Retina (tissue), 1 donor: ENCODE measurements around the gene G6PC1.
"Not testable (repeated sequence)": the region's sequence is repeated elsewhere in the genome, so short reads cannot be mapped to it uniquely, and the experiment has no call there.

Experiments used
- DNase-seq: peaks from one replicate; pipeline ENCODE4 v3.0.0-alpha.2; 2016

The G6PC1 gene

DNA sequence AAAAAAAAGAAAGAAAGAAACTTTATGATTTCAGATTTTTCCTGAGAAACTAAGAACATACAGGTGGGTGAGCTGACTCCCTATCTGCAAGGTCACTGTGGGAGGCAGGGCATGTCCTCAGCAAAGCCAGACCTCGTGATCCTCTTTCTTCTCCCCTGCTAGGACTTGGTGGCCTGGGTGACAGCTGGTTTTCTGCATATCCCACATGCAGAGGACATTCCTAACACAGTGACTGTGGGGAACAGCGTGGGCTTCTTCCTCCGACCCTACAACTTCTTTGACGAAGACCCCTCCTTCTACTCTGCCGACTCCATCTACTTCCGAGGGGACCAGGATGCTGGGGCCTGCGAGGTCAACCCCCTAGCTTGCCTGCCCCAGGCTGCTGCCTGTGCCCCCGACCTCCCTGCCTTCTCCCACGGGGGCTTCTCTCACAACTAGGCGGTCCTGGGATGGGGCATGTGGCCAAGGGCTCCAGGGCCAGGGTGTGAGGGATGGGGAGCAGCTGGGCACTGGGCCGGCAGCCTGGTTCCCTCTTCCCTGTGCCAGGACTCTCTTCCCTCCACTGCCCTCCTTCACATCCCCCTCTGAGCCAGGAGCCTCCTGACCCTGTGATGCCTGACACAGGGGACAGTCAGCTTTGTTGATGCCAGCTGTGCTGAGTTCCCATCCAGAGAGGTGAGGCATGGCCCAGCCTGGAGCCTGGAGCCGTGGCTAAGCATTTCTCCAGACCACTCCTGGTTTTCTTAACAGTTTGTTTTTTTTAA is 26.5 kb upstream of the G6PC1 start:
- not testable (repeated sequence) for DNase-seq

DNA sequence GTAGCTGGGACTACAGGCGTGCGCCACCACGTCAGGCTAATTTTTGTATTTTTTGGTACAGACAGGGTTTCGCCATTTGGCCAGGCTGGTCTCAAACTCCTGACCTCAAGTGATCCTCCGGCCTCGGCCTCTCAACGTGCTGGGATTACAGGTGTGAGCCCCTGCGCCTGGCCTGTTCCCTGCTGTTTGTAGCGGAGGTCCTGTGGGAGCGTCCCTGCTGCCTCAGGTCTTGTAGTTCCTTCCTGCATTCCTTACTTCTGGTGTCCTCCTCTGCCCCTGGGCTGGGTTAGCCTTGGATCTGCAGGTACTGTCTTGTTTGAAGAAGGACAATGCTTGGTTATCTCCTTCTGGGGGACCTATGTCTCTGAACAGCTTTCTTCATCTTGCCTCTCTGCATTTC is 23.6 kb upstream of the G6PC1 start:
- DNase-seq, result no peak

DNA sequence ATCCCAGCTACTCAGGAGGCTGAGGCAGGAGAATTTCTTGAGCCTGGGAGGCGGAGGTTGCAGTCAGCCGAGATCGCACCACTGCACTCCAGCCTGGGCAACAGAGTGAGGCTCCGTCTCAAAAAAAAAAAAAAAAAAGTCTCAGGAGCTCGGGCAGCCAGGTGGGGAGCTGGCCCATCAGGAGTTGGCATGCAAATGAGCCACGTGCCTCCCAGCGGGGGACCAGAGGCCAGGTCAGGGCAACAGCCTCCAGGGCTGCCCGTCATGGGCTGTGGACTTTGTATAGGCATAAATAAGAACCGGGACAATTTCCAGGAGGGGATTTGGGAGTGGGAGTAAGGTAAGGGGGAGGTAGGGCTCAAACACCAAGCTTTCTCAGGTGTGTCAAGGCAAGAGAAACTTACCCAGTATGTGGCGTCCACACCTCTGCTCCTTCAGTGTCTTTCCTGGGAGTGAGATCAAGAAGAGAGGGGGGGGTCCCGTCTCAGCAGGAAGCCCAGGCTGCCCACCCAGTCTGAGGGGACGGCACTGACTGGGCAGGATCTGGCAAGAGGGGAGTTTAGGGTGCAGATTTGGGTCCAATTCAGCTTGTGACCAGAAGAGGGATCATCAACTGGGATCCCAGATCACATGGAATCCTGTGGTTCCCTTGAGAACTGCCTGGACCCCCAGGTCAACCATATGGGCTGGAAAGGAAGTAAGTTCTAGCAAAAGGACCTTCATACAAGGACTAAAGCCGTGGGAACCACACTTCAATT is 22.3 kb upstream of the G6PC1 start:
- DNase-seq, result no peak

- no peak for DNase-seq
Measured at GRCh38 chr17:42878924-42879595, 21.5 kb upstream of the G6PC1 start.

GRCh38 chr17:42879596-42879985 is 21.0 kb upstream of the G6PC1 start:
- no peak for DNase-seq

- no peak for DNase-seq
Measured at GRCh38 chr17:42880776-42881310, 19.8 kb upstream of the G6PC1 start.

- DNase-seq, result not testable (repeated sequence)
Measured at GRCh38 chr17:42881706-42882105, 18.9 kb upstream of the G6PC1 start.

DNA sequence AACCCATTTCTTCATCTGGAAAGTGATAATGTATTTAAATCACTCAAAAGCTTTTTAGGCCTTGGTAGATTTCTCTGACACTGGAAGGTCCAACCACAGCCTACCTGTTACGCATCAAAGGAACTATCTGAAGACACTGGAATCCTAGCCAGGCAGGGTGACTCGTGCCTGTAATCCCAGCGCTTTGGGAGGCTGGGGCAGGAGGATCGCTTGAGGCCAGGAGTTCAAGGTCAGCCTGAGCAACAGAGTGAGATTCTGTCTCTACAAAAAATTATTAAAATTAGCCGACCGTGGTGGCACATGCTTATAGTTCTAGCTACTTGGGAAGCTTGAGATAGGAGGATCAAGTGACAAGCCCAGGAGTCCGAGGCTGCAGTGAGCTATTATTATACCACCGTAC is 18.4 kb upstream of the G6PC1 start:
- DNase-seq, result no peak

- DNase-seq, result no peak
Measured at GRCh38 chr17:42883802-42884558, 16.6 kb upstream of the G6PC1 start.

DNA sequence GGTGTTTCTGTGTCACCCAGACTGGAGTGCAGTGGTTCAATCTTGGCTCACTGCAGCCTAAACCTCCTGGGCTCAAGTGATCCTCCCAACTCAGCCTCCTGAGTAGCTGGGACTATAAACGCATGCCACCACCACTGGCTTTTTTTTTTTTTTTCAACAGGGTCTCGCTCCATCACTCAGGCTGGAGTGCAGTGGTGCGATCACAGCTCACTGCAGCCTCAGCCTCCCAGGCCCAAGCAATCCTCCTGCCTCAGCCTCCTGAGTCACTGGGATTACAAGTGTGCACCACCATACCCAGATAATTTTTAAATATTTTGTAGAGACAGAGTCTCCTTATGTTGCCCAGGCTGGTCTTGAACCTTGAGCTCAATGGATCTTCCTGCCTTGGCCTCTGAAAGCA is 14.8 kb upstream of the G6PC1 start:
- not testable (repeated sequence) for DNase-seq

- DNase-seq, result no peak
Measured at GRCh38 chr17:42886283-42887176, 14.1 kb upstream of the G6PC1 start.

GRCh38 chr17:42889809-42890208 is 10.8 kb upstream of the G6PC1 start:
- no peak for DNase-seq

DNA sequence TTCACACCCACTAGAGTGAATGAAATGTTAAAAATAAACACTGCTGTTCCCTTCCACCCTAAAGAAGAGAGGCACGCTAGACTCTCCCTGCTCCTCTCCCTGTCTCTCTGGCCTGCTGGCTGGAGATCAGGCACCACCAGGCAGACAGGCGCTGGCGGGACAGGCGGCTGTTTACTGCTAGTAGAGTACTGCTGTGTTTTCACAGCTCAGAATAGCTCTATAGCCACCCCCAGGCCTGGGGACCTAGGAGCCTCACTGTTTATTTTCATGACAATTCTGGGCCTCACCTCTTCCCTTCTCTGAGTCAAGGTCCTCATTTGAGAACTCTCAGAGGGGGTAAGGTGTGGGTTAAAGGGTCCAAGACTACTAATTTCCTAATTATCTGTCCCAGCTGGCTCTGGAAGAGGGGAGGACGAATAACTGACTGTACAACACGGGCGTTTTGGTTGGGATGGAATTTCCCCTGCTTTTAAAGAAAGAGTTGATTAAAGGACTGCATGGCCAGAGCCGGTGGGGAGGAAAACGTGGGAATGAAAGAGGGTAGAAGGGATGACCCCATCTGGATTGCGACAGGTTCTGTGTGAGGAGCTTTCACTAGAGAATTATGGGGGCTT is 9.0 kb upstream of the G6PC1 start:
- DNase-seq, result peak; percentile 14

- no peak for DNase-seq
Measured at GRCh38 chr17:42893359-42893758, 7.2 kb upstream of the G6PC1 start.

DNA sequence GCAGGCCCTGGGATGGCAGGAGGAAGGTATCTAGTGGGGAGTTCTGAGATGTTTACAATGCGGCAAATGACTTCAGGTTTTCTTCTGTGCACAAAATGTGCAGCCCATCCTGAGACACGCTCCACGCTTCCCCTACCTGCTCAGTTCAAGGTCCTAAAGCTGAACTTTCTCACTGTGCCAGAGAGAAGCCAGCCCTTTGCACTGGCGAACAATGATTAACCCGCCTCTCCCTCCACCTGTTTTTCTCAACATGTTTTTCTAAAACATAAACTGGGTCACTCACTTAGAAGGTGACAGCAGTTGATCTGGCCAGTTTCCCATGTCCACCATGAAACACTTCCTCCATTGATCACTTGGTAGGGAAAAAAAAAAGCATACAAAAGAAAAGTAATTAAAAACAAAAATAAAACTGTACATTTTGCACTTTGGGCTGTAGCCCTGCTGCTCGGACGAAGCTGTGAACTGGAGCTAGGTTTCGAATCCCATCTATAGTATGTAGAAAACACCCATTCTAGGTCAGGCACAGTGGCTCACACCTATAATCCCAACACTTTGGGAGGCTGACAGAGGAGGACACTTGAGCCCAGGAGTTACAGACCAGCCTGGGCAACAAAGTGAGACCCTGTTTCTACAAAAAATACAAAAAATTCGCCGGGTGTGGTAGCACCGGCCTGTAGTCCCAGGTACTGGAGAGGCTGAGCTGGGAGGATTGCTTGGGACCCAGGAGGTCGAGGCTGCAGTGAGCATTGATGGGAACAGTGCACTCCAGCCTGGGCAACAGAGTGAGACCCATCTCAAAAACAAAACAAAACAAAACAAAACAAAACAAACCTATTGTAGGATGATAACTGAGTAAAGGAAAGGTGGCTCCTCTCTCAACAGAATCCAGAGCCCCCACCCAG is 6.1 kb upstream of the G6PC1 start:
- DNase-seq, result no peak

- DNase-seq, result no peak
Measured at GRCh38 chr17:42895185-42895555, 5.4 kb upstream of the G6PC1 start.

DNA sequence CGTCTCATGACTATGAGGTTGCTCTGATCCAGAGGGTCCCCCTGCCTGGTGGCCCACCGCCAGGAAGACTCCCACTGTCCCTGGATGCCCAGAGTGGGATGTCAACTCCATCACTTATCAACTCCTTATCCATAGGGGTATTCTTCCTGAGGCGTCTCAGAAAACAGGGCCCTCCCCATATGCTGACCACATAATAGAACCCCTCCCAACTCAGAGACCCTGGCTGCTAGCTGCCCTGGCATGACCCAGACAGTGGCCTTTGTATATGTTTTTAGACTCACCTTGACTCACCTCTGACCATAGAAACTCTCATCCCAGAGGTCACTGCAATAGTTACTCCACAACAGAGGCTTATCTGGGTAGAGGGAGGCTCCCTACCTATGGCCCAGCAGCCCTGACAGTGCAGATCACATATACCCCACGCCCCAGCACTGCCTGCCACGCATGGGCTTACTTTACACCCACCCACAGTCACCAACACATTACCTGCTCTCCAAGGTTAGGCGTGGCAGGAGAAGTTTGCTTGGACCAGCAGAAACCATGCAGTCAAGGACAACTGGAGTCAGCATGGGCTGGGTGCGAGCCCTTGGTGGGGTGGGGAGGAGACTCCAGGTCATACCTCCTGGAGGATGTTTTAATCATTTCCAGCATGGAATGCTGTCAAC is 2.3 kb upstream of the G6PC1 start:
- DNase-seq, result no peak

- DNase-seq, result not testable (repeated sequence)
Measured at GRCh38 chr17:42899981-42900380, 618 bp upstream of the G6PC1 start.

- no peak for DNase-seq
Measured at GRCh38 chr17:42901535-42902229, 1.1 kb downstream of the G6PC1 start.
